Activated CD4-positive, alpha-beta T cell treated with anti-CD3 and anti-CD28 coated beads for 4 hours (primary cell): ENCODE measurements around the gene RNF168.
"Not testable (repeated sequence)": the region's sequence is repeated elsewhere in the genome, so short reads cannot be mapped to it uniquely, and the experiment has no call there.

Source experiments
- DNase-seq, 2 donors: peaks; one replicate each; pipeline ENCODE4 v3.0.0-alpha.2; 2020

RNF168 gene, protein sequence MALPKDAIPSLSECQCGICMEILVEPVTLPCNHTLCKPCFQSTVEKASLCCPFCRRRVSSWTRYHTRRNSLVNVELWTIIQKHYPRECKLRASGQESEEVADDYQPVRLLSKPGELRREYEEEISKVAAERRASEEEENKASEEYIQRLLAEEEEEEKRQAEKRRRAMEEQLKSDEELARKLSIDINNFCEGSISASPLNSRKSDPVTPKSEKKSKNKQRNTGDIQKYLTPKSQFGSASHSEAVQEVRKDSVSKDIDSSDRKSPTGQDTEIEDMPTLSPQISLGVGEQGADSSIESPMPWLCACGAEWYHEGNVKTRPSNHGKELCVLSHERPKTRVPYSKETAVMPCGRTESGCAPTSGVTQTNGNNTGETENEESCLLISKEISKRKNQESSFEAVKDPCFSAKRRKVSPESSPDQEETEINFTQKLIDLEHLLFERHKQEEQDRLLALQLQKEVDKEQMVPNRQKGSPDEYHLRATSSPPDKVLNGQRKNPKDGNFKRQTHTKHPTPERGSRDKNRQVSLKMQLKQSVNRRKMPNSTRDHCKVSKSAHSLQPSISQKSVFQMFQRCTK

DNA sequence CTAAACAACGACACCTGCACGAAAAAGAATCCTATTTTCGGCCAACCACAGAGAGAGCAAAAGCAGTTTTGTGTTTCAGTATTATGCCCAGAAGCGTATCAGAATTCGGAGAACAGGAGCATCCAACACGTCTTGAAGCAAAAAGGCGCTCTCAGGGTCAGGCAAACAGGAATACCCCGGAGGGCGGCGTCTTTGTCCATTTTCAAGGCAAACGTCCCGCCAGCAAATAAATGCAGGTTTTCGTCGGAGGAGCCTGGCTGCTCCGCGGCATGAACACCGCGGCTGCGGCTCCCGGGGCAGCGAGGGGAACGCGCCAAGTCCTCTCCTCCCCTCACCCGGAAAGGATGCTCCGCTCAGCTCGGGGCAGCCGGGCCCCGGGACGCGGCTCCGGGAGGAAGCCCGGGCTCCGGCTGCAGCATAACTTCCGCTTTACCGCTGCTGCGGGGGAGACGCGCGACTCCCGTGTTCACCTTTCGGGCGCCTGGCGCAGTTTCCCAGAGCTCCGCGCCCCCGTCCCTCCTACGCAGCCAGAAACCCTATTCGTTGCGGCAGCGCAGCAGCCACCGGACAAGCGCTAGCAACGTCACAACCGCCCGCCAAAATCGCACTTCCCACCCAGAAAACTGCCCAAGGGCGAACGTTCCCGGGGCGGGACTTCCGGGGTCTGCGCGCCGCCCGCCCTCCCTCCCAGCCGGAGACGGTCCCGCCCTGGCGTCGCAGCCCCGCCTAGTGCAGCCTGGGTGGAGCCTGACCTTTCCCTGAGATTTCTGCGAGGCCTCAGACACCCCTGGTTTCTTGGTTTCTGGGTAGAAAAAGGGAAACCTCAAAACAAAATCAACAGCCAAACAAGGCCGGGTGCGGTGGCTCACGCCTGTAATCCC, at the start of gene RNF168:
Gene RNF168, minus strand, starts transcription at position 573 of the 881 bp plus-strand sequence. CDS start 595 bp downstream, outside the sequence.
- DNase-seq: peak; percentile 87 to 88

DNA sequence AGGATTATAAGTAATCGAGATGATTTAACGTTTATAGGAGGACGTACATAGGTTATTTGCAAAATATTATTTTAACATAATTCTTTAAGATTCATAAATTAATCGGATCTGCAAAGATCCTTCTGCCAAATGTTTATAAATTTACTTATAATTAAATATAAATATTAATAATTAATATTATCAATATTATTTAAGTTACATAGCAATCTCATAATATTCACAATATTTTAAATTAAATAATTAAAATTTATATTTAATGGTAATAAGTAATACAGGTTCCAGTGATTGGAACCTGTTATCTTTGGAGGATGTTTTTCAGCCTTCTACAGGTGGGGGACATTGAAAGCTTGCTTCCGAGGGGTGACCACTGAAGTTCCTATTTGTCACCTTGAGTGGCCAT, 48.7 kb upstream of the RNF168 start:
- no peak for DNase-seq

DNA sequence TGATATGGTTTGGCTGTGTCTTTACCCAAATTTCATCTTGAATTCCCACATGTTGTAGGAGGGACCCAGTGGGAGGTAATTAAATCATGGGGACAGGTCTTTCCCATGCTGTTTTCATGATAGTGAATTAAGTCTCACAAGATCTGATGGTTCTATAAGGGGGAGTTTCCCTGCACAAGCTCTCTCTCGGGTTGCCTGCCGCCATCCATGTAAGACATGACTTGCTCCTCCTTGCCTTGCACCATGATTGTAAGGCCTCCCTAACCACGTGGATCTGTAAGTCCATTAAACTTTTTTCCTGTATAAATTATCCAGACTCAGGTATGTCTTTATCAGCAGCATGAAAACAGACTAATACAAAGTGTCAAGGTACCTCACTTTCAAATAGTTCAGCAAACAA, 46.6 kb upstream of the RNF168 start:
- not testable (repeated sequence) for DNase-seq

DNA sequence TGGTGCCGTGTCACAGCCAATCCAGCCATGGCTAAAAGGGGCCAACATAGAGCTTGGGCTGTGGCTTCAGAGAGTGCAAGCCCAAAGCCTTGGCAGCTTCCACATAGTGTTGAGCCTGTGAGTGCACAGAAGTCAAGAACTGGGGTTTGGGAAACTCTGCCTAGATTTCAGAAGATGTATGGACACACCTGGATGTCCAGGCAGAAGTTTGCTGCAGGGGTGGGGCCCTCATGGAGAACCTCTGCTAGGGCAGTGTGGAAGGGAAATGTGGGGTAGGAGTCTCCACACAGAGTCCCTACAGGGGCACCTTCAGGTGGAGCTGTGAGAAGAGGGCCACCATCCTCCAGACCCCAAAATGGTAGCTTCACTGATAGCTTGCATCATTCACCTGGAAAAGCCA, 45.7 kb upstream of the RNF168 start:
- not testable (repeated sequence) for DNase-seq

DNA sequence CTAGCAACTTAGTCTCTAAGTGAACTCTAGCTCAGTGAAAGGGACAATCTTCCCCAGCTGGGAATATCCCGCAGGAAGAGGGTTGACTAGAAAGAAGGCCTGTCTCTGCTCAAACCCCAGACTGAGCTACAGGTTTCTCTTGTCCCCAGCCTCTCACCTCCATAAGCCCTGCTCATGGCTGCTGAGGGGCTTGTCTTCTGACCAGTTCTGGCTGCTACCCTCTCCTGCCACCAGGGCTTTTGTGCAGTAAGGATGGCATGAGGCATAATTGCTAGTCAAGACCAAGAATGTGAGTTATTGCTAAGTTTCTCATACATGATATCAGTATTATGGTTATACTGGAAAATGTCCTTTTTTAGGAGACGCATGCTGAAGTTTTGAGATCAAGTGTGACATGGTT, 43.5 kb upstream of the RNF168 start:
- DNase-seq: no peak

DNA sequence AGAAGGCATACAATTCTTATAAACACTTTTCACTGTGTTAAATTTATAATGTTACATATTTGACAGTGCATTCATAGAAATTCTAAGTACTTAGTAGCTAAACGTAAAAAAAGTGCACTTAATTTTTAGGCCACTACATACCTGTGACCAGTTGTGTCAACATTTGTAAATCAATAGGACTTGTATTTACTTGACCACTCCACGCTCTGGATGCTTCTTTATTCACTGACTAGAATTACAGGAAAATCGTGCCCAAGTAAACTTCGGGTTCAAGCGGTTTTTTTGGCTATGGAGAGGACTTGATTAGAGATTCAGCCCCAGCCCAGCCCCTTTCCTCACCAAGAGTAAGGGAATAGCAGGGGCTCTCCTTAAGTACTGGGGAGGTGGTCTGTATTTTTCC, 43.0 kb upstream of the RNF168 start:
- DNase-seq: no peak

DNA sequence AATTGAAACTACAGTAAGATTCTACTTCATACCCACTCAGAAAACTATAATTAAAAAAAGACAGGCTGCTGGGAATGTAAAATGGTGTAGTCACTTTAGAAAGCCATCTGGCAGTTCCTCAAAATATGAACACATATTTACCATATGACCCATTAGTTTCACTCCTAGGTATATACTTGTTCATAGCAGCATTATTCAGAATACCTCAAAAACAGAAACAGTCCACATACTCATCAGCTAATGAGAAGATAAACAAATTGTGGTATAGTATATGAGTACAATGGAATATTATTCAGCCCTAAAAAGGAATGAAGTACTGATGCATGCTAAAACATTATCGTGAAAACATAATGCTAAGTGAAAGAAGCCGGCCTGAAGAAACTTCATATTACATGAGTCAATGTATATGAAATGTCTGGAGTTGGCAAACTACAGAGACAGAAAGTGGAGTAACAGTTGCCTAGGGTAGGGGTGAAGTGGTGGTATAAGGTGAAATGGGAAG, 41.0 kb upstream of the RNF168 start:
- no peak for DNase-seq

DNA sequence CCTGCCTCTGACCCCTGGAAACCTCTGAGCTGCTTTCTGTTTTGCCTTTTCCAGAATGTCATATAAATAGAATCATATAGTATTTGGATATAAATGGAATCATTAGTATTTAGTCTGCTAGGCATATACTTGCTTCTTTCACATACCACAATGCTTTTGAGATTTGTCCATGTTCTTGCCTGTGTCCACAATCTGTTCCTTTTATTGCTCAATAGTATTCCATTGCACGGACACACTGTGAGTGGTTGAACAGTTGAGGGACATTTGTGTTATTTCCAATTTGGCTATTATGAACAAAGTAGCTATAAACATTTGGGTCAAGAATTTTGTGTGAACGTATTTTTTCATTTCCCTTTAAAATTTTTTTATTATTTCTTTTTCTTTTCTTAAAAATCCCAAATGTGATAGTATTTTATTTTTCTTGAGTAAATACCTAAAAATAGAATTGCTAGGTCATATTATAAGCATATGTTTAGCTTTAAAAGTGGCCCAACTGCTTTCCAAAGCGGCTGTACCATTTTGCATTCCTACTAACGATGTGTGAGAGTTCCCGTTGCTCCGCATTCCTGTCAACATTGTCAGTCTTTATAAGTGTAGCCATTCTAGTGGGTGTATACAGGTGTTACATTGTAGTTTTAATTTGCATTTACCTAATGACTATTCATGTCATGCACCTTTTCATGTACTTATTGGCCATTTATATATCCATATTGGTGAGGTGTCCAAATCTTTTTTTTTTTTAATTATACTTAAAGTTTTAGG, 38.3 kb upstream of the RNF168 start:
- DNase-seq: no peak

DNA sequence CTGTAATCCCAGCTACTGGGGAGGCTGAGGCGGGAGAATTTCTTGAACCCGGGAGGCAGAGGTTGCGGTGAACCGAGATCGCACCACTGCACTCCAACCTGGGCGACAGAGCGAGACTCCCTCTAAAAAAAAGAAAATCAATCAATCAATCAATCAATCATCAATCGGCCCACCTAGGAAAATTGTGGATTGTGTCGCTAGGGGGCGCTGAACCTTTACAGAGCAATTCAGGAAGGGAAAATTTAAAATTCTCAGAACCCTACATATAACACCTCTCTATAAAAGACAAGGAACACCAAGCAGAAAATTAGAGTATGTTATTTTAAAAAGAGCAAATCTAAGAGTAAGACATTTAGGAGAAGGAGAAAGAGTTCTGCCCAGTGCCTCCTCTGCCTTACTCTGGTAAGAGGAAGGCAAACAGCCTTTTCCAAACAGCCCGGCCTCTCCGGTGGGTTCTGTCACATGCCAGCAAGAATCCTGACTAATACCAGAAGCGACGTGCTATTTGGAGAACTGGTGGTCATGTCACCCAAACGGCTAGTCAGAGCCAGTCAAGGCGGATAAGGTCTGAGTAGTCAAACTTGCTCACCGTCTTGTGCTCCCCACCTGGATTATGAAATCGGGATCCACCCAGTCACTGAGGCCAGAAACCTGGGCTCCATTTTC, 33.9 kb upstream of the RNF168 start:
- peak; percentile 64 to 73 for DNase-seq

DNA sequence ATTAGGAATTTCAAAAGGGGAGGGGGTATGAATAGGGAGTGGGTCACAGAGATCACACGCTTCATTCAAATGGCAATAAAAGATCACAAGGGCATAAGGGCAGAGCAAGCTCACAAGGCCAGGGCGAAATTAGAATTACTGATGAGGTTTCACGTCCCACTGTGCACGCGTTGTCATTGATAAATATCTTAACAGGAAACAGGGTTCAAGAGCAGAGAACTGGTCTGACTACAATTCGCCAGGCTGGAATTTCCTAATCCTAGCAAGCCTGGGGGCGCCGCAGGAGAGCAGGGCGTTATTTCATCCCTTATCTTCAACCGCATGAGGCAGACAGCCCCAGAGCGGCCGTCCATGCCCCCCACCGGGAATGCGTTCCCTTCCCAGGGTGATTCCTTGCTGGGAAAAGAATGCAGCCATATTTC, 29.7 kb upstream of the RNF168 start:
- DNase-seq: no peak

DNA sequence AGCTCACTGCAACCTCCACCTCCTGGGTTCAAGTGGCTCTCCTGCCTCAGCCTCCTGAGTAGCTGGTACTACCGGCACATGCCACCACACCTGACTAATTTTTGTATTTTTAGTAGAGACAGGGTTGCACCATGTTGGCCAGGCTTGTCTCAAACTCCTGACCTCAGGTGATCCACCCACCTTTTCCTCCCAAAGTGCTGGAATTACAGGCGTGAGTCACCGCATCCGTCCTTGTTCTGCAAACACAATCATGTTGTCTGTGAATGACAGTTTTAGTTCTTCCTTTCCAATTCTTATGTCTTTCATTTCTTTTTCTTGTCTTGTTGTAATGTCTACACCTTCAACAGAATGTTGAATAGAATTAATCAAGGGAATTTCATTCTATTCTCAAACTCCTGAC, 27.9 kb upstream of the RNF168 start:
- DNase-seq: no peak

DNA sequence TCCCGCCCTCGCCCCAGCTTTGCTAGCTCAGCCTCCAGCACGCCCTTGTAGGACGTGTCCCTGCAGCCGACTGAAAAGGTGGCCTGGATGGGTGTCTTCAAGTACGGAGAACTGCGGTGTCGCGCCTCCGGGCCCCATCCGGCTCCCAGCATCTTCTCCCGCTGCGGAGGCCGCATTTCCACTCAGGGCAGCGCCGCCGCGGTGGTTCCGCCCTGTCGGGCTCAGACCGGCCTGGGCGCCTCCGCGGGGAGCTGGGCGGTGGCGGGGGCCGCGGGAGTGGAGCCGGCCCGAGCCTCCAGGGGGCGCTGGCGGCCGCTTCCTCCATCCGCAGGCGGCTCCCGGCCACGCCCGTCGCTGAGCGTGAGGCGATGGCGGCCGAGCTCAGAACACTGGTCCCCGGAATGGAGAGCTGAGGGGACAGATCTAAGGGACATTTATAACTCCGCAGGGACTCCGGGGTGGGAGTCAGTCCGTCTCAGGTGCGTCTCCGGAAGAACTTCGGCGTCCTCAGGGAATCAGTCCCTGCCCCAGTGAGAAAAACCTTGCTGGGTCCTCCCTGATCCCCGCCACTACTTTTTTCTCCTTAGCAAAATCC, 25.2 kb upstream of the RNF168 start:
- peak; percentile 71 to 74 for DNase-seq

DNA sequence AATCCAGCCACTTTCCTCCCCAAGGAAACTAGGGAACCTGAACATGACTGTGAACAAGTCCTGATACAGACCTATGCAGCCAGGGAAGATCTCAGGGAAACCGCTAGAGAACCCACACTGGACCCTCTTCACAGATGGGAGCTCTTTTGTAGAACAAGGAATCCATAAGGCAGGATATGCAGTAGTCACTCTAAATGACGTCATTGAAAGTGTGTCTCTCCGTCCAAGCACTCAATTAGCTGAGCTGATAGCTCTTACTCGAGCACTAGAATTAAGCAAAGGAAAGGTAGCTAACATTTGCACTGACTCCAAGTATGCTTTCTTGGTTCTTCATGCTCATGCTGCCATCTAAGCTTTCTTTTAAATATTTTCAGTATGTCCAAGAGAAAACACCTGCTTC, 21.6 kb upstream of the RNF168 start:
- DNase-seq: no peak

DNA sequence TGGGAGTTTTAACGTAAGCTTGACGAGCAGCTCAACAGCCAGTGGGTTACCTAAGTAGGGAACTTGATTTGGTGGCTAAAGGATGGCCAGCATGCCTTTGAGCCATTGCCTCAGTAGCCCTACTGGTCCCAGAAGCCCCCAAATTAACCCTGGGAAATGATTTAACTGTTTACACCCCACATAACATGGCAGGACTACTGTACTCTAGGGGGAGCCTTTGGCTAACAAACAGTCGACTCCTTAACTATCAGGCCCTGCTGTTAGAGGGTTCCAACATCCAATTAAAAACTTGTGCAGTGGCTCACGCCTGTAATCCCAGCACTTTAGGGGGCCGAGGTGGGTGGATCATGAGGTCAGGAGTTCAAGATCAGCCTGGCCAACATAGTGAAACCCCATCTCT, 21.0 kb upstream of the RNF168 start:
- no peak for DNase-seq

DNA sequence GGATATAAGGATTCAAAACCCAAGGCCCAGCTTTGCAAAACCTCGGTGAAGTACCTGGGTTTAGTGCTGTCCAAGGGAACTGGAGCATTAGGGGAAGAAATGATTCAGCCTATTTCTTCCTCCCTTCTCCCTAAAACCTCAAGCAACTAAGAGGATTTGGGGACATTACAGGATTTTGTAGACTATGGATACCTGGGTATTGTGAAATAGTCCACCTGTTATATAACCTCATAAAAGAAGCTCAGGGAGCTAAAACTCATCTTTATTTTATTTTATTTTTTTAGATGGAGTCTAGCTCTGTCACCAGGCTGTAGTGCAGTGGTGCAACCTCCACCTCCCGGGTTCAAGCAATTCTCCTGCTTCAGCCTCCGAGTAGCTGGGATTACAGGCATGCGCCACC, 20.3 kb upstream of the RNF168 start:
- DNase-seq: no peak

DNA sequence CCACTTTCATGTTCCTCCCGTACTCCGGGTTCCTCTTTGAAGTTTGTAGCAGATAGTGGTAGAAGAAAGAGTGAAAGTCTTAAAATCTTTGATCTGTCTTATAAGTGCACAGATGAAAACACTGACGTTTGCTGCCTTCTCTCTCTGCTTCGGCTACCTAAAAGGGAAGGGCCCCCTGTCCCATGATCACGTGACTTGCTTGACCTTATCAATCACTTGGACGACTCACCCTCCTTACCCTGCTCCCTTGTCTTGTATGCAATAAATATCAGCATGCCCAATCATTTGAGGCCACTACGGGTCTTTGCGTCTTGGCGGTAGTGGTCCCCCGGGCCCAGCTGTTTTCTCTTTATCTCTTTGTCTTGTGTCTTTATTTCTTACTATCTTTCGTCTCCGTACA, 17.7 kb upstream of the RNF168 start:
- DNase-seq: not testable (repeated sequence)

DNA sequence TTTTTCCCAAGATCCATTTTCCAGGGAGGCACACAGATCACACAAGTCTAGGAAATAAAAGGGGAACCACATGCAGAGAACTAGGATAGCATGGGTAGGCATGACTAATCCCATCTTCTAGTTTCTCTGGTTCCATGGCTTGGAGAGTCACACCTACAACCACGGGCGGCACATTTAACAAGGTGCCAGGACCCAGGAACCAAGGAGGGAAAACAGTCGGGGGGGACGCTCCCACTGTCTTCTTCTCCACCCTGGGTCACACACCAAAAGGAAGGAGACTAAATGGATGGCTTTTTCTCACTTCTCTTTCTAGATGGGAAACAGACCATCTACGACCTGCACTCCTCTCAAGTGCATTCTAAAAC, 16.1 kb upstream of the RNF168 start:
- no peak for DNase-seq

DNA sequence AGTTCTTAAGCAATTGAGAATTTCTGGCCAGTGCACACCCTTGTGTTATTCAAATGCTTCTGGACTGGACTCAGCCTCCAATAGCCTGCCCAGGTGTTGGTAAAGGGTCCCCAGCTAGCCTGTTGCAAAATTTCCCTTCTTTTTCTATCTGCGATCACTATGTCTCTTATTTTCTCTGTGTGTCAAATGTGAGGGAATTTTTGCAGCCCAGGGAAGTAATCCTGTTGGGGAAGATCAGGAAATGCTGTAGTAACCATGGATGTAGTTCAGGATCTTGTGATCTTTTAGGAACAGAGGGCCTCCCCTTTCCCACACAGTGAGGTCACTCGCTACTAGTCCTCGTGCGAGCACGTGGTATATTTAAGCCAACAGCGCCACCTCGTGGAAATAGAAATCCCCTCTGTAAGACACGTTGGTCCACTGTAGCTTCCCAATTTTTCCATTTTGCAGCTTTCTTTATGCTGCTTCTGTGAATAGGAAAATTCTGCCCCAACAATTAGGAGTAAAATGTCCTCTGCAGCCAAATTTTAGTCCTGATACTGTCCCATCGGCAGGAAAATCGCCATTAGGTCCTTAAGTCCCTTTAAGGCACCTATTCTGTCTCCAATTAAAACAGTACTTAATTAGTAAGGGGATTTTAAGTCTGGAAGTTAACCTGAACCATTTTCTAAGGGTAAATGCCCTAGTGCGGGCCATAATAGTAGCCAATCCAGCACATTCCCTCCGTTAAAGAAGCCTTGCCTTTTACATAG, 15.6 kb upstream of the RNF168 start:
- DNase-seq: peak; percentile 58 to 62

DNA sequence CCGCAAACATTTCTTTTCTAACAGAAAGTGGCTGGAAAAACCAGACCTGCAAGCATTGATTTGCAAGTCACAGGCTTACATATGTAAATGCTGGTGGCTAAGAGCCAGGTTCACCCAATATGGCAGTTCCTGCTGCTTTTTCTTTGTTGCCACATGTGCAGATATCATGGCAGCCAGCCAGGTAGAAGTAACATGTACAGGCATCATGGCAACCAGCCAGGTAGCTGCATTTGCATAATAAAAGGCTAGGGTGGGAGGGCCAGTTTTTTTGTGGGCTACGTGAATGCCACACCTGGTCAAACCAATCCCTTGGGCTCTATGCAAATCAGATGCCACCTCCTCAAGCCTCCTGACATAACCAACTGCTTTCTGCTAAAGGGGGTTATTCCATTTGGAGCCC, 14.4 kb upstream of the RNF168 start:
- no peak for DNase-seq

DNA sequence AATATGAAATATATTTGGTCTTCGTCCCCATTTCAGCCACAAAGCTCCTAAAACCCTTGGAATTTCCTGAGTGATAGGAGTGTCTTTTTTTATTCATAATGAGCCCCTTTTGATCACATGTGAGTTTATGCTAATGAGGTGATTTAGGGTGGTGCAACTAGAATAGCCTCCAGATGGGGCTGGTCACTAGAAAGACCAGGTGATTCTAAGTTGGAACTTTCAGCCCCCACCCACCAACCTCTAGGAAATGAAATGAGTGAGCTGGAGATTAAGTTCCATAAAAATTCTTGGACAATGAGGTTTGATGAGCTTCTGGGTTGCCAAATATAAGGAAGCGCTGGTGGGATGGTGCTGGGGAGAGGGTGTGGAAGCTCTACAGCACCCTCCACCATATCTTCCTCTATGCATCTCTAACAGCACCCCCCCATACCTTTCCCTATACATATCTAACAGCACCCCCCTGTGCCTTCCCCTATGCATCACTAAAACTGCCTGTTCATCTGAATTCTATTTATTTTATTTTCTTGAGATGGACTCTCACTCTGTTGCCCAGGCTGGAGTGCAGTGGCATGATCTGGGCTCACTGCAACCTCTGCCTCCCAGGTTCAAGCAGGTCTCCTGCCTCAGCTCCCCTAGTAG, 13.7 kb upstream of the RNF168 start:
- no peak for DNase-seq
